ENCODE results near the gene NADK.

Gene NADK

GRCh38 chr1:1780598-1781525, 2.6 kb upstream of the NADK start:
- in situ Hi-C loops (cut with MboI; ENCODE audit: low sequenced_read_pairs), result loop anchor here (10.0 kb wide), 1 partner anchor 124 kb away; no protein-coding TSS in a partner anchor
- no peaks in the 10 kb centered on the region for H3K9me3 ChIP-seq
- DNase-seq (ENCODE audit: low spot score in 2 of 2), result no peak
- H3K36me3 ChIP-seq (replicated peaks), result peaks cover 15% of the 10 kb centered on the region
- H3K27me3 ChIP-seq (ENCODE audit: low read depth), result no peaks in the 10 kb centered on the region
- no peak overlapping the region for H3K4me3 ChIP-seq
- peaks cover 36% of the 10 kb centered on the region for H3K4me1 ChIP-seq

- Histone ChIP-seq H3K4me1 (peaks cover 42% of the 10 kb centered on the region), H3K9me3 (no peaks in the 10 kb centered on the region), H3K4me3 (peak overlapping the region; percentile 45), H3K27me3 (ENCODE audit: low read depth) (no peaks in the 10 kb centered on the region), H3K36me3 (replicated peaks) (peaks cover 7% of the 10 kb centered on the region)
- DNase-seq (ENCODE audit: low spot score in 2 of 2), result peak; percentile 90 to 91
- in situ Hi-C loops (cut with MboI; ENCODE audit: low sequenced_read_pairs), result loop anchor here (10.0 kb wide), 1 partner anchor 125 kb away; no protein-coding TSS in a partner anchor
These were observed 1.7 kb upstream of the NADK start for GRCh38 chr1:1779691-1780597.

GRCh38 chr1:1779320-1779675, 1.0 kb upstream of the NADK start:
- in situ Hi-C loops (cut with MboI; ENCODE audit: low sequenced_read_pairs), result no loop called here
- Histone ChIP-seq H3K9me3 (no peaks in the 10 kb centered on the region), H3K36me3 (replicated peaks) (peaks cover 4% of the 10 kb centered on the region; the same call in 1 of the 2 replicates), H3K4me1 (peaks cover 42% of the 10 kb centered on the region), H3K27me3 (ENCODE audit: low read depth) (no peaks in the 10 kb centered on the region), H3K4me3 (peak overlapping the region; percentile 45)
- no peak for DNase-seq (ENCODE audit: low spot score in 2 of 2)

- DNase-seq (ENCODE audit: low spot score in 2 of 2), result peak; percentile 74 to 90
- in situ Hi-C loops (cut with MboI; ENCODE audit: low sequenced_read_pairs), result no loop called here
- peaks cover 4% of the 10 kb centered on the region; the same call in 1 of the 2 replicates for H3K36me3 ChIP-seq (replicated peaks)
These were observed 521 bp upstream of the NADK start for GRCh38 chr1:1778663-1779319.

GRCh38 chr1:1777583-1777899, 729 bp downstream of the NADK start:
- Histone ChIP-seq H3K36me3 (replicated peaks) (peaks cover 6% of the 10 kb centered on the region), H3K27me3 (ENCODE audit: low read depth) (no peaks in the 10 kb centered on the region), H3K4me3 (peak overlapping the region; percentile 74), H3K4me1 (peaks cover 42% of the 10 kb centered on the region), H3K9me3 (no peaks in the 10 kb centered on the region; the same call in 1 of the 2 replicates)
- DNase-seq (ENCODE audit: low spot score in 2 of 2), result peak; percentile 35 to 58
- in situ Hi-C loops (cut with MboI; ENCODE audit: low sequenced_read_pairs), result no loop called here

More at GRCh38 chr1:1778663-1779319, 521 bp upstream of the NADK start:
- Histone ChIP-seq H3K9me3 (no peaks in the 10 kb centered on the region), H3K4me1 (peaks cover 42% of the 10 kb centered on the region), H3K4me3 (peak overlapping the region; percentile 45), H3K27me3 (ENCODE audit: low read depth) (no peaks in the 10 kb centered on the region)

GRCh38 chr1:1776672-1777582, 1.3 kb downstream of the NADK start:
- peak overlapping the region; percentile 74 for H3K4me3 ChIP-seq
- in situ Hi-C loops (cut with MboI; ENCODE audit: low sequenced_read_pairs), result no loop called here
- no peaks in the 10 kb centered on the region; the same call in 1 of the 2 replicates for H3K9me3 ChIP-seq
- no peaks in the 10 kb centered on the region for H3K27me3 ChIP-seq (ENCODE audit: low read depth)
- H3K4me1 ChIP-seq, result peaks cover 42% of the 10 kb centered on the region
- peaks cover 12% of the 10 kb centered on the region for H3K36me3 ChIP-seq (replicated peaks)
- no peak for DNase-seq (ENCODE audit: low spot score in 2 of 2)

GRCh38 chr1:1775327-1776226, 2.7 kb downstream of the NADK start:
- Histone ChIP-seq H3K9me3 (peaks cover 7% of the 10 kb centered on the region), H3K36me3 (replicated peaks) (peaks cover 23% of the 10 kb centered on the region), H3K27me3 (ENCODE audit: low read depth) (no peaks in the 10 kb centered on the region), H3K4me1 (peaks cover 35% of the 10 kb centered on the region), H3K4me3 (no peak overlapping the region)
- in situ Hi-C loops (cut with MboI; ENCODE audit: low sequenced_read_pairs), result no loop called here
- DNase-seq (ENCODE audit: low spot score in 2 of 2), result no peak

- peaks cover 20% of the 10 kb centered on the region for H3K4me1 ChIP-seq
- H3K4me3 ChIP-seq, result no peak overlapping the region
- in situ Hi-C loops (cut with MboI; ENCODE audit: low sequenced_read_pairs), result no loop called here
- peaks cover 7% of the 10 kb centered on the region for H3K9me3 ChIP-seq
- no peak for DNase-seq (ENCODE audit: low spot score in 2 of 2)
- H3K27me3 ChIP-seq (ENCODE audit: low read depth), result no peaks in the 10 kb centered on the region
- H3K36me3 ChIP-seq (replicated peaks), result peaks cover 28% of the 10 kb centered on the region
These were observed 4.4 kb downstream of the NADK start for GRCh38 chr1:1773874-1774273.

- no peak for DNase-seq (ENCODE audit: low spot score in 2 of 2)
- Histone ChIP-seq H3K4me1 (peaks cover 8% of the 10 kb centered on the region), H3K9me3 (peaks cover 10% of the 10 kb centered on the region), H3K36me3 (replicated peaks) (peaks cover 43% of the 10 kb centered on the region), H3K4me3 (no peak overlapping the region), H3K27me3 (ENCODE audit: low read depth) (no peaks in the 10 kb centered on the region)
- in situ Hi-C loops (cut with MboI; ENCODE audit: low sequenced_read_pairs), result no loop called here
These were observed 7.2 kb downstream of the NADK start for GRCh38 chr1:1771096-1771495.

- peaks cover 10% of the 10 kb centered on the region for H3K9me3 ChIP-seq
- no peak overlapping the region for H3K4me3 ChIP-seq
- peaks cover 44% of the 10 kb centered on the region for H3K36me3 ChIP-seq (replicated peaks)
- in situ Hi-C loops (cut with MboI; ENCODE audit: low sequenced_read_pairs), result no loop called here
- no peaks in the 10 kb centered on the region for H3K4me1 ChIP-seq
- DNase-seq (ENCODE audit: low spot score in 2 of 2), result no peak
- no peaks in the 10 kb centered on the region for H3K27me3 ChIP-seq (ENCODE audit: low read depth)
These were observed 8.2 kb downstream of the NADK start for GRCh38 chr1:1770102-1770501.

GRCh38 chr1:1768249-1768992, 9.8 kb downstream of the NADK start:
- Histone ChIP-seq H3K36me3 (replicated peaks) (peaks cover 60% of the 10 kb centered on the region), H3K27me3 (ENCODE audit: low read depth) (no peaks in the 10 kb centered on the region), H3K9me3 (peaks cover 10% of the 10 kb centered on the region), H3K4me1 (no peaks in the 10 kb centered on the region), H3K4me3 (no peak overlapping the region)
- no peak for DNase-seq (ENCODE audit: low spot score in 2 of 2)
- in situ Hi-C loops (cut with MboI; ENCODE audit: low sequenced_read_pairs), result no loop called here

Data from HAP-1 (cell line).